HG02884 (cell line): ENCODE data around the gene SP7.
"Not testable (repeated sequence)": the region's sequence is repeated elsewhere in the genome, so short reads cannot be mapped to it uniquely, and the experiment has no call there.

Source experiments
- ATAC-seq: cut with Tn5 transposase; IDR thresholded peaks from one replicate; pipeline ENCODE4 v1.9.1; 2021; ENCODE audit warnings: mild to moderate bottlenecking, moderate library complexity; ENCODE audit not compliant: unreplicated experiment

The SP7 gene

DNA sequence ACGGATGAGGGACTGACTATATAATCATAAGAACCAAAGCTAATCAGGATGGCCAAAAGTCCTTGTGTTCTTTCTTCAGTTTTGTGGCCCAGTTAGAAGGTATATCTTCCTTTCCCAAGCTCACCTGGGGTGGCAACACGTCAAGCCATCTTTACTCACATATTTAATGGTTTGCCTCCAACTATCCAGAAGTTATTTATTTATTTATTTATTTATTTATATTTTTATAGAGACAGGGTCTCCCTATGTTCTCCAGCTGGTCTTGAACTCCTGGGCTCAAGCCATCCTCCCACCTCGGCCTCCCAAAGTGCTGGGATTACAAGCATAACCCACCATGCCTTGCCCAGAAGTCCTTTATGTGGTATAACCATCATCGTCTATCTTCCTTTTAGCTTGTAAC is 11.8 kb upstream of the SP7 start:
- ATAC-seq, result no peak

DNA sequence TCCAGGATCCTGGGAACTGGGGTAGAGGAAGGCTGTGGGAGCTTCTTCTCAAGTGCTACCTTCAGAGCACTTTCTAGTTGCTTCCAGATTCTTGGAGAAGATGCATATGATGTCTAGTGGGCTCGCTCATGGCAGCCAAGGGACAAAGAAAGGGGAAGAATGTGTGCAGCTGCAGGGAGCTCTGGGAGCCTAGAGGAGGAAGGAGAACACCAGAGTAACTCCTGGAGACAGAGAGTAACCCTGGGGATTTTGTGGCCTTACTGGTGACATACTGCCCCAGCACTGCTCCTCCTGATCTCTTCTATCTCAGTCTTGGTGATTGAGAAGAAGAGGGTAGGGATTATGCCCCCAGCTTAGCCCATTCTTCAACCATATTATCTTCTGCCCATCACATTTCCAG is 10.3 kb upstream of the SP7 start:
- ATAC-seq, result no peak

DNA sequence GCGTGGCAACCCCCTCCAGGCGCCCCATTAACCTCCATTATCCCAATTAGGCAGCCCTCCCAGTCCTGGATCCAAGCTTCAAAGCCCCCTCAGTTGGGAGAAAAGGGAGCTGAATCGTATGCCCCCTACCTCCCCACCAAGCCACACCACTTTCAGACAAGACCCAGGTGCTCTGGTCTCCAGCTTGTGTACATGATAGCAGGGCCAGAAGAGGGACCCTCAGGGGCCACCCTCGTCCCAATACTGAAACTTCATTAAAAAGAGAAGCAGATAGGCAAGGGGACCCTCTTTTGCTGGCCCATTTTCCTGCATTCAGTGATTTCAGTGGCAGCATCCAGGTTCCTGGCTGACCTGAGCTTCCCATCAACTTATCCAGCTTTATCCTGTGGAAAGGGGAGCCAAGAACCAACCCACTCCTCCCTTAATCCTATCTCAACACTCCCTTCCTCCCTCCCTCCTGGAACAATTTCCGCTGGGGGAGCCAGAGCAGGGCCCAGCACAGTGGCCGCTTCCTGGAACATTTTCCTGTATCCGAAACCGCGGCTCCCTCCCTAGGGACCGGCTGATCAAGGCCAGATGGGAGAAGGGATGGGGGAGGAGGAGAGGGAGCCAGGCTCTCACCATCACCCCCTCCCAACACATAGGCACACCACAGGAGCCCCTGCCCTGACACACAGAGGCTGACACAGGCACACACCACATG is 9.5 kb upstream of the SP7 start:
- no peak for ATAC-seq

DNA sequence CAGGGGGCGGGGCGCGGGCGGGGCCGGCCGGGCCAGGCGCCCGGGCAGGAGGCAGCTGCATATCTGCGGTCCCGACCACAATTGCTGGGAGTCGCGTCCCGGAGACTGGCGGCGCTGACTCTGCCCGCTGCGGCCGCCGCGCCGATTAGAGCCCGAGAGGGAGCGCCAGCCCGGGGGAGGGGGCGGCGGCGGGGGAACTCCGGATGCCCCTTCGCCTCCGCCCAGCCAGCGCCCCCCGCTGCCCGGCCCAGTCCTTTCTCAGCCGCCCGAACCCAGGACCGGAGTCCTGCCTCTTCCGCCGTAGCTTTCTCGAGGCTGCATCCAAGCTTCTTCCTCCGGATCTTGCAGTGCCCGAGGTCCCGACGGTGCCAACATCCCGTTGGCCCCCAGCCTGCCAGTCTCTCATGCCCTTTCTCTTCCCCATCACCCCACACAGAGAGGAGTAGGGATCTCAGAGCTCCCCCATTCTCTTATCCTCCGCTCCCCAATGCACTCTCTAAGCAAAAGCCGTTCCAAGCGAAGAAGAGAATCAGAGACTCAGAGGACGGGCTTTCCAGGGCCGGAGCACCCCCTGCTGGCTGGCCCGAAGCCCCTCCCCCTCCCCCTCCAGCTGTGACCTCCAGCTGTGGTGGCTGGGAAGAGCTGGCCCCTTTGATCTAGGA is 8.8 kb upstream of the SP7 start:
- ATAC-seq, result peak; percentile 50

DNA sequence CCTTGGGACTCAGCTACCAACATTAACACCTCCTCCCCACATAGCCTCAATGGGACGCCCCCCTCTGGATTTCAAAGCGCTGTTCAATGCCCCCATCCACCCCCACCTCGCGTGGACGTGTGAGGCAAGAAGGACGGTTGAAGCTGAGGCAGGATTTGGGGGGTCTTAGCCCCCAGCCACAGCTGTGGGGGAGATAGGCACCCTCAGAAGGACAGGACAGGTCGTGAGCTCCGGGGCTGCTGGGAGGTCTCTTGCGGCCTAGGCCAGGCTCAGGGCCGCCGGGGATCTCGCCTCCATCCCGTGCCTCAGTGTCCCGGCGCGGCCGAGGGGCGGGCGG is 8.3 kb upstream of the SP7 start:
- no peak for ATAC-seq

DNA sequence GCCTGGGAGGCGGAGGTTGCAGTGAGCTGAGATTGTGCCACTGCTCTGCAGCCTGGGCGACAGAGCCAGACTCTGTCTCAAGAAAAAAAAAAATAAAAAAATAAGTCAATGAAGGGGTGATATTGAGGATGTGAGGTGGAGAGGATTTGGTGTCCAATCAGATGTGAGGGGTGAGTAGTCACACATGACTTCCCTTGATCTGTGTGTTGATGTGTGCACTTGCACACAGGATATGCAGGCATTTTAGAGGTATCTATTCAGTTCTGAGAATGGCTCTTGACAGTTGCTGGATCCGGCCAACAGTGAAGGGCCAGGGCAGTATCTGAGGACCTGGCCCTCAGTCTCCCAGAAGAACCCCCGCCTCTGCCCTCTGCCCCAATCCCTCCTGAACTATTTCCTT is 7.8 kb upstream of the SP7 start:
- no peak for ATAC-seq

DNA sequence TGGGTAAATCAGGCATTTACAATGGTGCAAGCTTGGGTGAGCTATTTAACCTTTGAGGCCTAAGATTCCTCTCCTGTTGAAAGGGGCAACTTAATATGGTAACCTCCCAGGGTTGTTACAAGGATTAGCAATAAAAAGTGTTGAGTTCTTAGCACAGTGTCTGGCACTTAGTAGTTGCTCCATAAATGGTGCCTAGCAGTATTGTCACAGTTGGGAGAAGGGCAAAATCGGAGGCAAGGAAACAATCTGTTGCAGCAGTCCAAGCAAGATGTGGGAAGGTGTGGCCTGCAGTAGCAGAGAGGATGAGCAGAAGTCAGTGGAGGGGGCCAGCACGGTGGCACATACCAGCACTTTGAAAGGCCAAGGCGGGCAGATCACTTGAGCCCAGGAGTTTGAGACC is 7.3 kb upstream of the SP7 start:
- no peak for ATAC-seq

DNA sequence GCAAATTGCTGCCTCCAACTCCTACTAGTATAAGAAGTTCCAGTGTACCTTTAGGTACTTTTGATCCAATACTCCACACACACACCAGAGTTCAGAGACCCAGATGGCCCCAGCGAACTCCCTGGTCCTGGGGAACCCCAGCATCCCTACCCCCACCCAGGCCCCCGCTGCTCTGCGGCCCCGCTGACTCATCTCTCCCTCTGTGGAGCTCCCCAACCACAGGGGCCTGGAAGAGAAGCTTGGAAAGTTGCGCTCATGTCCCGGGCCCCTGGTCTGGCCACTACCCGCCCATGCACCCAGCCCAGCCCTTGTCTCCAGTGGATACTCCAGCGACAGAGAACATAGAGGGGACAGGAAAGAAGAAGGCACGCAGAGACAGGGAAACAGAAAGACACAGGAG is 4.2 kb upstream of the SP7 start:
- no peak for ATAC-seq

DNA sequence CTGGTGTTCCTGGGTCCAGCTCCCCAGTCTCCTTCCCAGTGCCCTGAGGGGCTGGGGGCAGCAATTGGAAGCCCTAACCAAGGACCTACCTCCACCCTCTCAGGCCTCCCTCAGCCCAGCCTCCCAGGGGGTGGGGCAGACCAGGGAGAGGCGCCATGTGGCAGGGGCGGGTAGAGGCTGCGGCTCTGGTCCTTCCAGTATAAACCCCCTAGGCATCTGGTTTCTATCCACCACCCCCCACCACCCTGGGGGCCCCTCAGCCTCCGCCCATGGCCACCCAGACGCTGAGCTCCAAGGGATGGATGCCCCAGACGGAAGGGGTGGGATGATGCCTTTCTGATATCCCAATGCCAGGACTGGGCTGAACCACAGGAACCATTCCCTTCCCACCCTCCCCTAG is 2.8 kb upstream of the SP7 start:
- ATAC-seq, result no peak

DNA sequence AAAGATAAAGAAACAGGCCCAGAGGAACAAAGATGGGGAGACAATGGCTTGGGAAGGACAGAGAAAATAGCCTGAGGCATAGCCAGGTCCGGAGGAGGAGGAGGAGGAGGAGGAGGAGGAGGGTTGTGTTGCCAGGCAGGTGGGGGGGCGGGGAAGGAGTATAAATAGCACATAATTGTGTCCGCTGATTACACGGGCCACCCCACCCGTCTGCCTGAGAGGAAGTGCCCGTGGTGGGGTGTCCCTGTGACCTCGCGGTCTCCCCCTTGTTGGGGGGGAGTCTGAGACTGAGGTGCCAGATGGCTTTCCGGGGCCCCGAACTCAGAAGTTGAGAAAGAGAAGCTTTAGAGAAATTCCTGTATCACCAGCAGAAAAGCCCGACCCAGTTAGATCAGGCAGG is 1.9 kb upstream of the SP7 start:
- ATAC-seq, result no peak

DNA sequence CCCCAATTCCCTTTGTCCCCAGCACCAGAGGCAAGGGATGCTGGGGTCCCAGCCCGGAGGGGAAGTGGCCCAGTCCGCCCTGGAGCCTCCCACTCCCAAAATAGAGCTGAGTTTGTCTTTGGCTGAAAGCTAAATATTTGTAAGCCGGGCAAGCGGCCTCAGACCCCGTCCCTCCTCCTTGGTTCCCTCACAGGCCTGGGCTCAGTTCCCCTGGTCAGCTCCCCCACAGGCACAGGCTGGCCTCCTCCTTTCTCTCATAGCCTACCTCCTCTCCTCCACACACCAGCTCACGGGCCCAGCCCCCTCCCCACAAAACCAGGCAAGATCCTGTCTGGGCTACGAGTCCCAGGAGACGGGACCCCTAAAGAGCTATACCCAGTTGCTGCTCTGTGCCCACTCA is 1.3 kb downstream of the SP7 start:
- no peak for ATAC-seq

DNA sequence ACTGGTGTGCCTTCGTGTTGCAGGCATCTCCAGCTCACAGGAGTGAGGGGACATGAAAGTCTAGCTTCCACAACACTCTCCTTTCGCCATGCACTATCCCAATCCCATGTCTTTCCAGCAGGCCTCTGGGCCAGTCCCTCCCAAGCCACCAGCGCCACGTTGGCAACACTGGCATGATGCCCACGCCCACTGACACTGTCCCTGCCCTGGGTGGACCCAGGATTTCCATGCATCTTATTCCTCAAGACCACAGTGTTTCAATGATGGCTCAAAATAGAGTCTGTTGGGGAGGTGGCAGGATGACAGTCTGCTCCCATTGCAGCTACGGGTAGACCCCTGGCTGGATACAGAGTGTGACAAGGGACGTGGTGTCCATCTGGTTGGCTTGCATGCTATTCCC is 2.3 kb downstream of the SP7 start:
- no peak for ATAC-seq

DNA sequence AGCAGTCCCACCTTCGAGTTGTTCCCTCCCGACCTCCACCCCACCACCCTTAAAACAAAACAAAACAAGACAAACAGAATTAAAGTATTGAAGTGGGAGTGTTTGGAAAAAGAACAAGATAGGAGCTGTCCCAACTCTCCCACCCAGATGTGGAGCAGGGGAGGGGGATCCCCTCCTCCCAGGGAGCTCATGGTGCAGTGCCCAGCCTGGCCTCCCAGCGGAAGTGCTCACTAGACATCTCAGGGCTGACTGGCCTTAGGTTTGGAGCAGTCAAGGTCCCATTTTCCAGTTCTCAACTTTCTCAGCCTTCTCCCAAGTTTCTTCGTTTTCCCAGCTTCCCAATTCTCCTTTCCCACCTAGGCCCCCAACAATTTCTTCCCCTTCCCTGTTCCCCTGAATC is 2.9 kb downstream of the SP7 start:
- no peak for ATAC-seq

DNA sequence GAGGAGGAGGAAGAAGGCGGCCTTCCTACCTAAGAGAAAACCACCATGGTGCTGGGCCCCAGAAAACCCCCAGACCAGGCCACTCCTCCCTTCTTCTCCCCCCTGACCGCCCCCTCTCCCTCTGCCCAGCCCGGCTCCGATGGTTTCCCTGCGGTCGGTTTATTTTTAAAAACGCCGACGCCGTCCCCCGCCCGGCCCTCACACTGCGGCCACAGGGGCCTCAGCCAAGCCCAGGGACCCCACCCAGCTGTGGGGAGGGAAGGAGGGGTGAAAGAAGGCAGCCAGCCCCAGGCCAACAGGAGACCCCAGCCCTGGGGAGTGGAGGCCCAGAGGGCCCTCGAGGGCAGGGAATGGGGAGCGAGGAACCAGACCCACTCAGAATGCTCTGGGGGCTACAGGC is 3.4 kb downstream of the SP7 start:
- no peak for ATAC-seq

DNA sequence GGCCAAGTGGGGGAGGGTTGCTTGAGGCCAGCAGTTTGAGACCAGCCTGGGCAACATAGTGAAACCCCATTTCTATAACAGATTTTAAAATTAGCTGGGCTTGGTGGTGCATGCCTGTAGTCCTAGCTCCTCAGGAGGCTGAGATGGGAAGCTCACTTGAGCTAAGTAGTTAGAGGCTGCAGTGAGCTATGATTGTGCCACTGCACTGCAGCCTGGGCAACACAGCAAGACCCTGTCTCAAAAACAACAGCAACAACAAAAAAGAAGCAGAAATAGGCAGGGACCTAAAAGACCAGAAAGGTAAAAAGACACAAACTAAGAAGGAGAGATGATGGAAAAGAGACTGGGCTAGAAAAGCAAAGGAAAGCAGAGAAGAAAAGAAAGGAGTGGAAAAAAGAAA is 3.8 kb downstream of the SP7 start:
- ATAC-seq, result not testable (repeated sequence)

DNA sequence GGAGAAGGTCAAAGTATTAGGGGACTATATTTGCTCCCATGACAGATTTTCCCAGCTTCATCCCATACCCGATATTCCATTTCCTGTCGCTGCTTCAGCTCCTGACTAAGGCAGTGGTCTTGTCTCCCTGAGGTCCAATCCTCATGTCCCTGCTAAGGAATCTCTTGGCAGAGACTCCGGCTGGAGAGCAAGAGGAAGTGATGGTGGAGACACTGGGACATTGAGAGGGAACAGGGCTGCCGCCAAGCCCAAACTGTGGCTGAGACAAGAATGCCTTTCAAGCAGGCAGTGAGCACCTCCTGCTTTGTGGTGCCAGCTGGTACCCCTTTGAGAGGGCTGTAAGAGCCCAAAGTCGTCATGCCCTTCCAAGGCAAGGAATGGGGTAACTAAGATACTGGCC is 5.5 kb downstream of the SP7 start:
- ATAC-seq, result no peak

DNA sequence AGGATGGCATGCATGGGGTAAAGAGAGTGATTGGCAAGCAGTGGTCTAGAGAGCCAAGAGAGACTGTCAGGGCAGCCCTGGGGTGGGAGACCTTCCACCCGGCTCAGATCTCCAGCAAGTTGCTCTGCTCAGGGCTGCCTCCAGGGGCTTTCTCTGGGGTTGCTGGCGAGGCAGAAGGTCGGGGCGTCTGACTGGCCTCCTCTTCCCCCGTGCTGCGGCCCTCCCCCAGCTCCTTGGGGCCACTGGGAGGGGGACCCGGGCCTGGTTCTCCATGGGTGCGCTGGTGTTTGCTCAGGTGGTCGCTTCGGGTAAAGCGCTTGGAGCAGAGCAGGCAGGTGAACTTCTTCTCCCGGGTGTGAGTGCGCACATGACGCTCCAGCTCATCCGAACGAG is 8.1 kb downstream of the SP7 start:
- no peak for ATAC-seq

DNA sequence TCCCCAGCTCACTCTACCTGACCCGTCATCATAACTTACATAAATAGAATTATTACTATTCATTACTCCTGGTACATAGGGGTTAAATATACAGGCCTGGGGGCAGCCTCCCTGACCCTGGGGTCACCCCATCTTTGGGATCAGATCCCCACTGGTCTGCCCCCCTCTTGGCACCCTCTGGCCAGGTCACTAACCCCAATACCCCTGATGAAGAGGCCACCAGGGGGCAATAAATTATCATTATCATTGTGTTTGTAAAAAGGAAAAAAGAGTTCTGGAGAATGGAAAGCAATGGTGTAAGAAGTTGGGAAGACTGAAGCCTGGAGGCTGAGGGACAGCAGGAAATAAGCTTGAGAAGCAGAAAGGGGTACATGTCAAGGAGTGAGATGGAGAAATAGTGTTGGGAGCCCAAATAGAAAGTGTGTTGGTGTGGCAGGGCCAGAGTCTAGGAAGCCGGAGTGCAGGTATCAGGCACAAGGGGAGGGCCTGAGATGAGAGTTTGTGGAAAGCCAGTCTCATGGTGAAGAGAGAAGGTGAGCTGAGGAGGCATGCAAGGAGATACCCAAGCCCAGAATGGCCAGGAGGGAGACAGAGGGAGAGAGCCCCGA is 8.6 kb downstream of the SP7 start:
- ATAC-seq, result no peak

DNA sequence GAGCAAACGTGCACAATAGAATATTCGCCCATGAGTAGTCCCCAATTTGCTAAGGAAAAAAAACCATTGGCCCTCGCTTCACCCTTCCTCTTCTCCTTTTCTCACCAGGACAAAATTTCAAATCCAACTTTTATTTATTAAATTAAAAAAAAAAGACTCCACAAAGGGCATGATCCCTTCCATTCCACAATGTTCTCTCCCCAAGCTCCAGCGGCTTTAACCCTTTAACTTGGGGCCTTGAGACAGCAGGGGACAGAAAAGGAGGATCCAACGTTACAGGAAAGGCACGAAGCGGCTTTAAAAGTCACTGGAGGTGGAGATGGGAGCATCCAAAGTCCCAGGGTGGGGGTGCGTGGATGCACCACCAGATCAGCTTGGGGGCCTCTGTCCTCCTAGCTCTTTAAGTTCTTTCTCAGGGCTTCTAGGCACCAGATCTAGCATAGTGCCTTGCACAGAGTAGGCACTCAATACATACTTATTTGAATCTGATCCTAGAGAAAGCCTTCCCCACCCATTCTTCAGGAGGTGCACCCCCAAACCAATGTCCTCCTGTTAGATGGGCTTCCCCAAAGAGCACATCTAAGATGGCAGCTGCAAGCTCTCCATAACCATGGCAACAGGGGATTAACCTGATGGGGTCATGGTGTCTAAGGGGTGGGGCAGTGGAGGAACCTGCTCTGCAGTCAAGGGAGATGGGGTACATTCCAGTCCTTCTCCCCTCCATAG is 9.5 kb downstream of the SP7 start:
- no peak for ATAC-seq

DNA sequence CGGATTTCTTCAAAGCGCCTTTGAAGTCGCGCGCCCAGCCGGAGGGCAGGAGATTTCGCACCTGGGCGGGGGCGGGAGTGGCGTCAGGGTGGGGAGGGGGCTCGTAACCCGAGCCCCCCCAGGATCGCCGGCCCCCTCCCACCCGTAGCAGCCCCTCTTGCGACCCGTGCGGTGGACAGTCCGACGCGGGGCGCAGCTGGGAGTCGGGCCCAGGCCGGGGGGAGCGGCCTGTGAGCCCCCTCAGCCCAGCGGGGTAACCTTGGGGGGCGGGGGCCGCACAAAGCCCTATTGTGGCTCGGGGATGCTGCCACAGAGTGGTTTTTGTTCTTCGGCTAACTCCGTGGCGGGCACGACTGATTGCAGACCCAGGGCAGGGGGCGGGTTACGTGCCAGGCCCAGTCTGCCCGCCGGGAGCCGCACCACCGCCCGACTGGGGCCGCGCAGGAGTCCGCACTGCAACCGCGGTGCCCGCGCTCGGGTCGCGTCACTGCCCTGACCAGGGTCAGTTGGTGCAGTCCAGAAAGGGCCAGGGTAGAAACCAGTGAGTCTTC is 10.6 kb downstream of the SP7 start:
- ATAC-seq, result no peak

DNA sequence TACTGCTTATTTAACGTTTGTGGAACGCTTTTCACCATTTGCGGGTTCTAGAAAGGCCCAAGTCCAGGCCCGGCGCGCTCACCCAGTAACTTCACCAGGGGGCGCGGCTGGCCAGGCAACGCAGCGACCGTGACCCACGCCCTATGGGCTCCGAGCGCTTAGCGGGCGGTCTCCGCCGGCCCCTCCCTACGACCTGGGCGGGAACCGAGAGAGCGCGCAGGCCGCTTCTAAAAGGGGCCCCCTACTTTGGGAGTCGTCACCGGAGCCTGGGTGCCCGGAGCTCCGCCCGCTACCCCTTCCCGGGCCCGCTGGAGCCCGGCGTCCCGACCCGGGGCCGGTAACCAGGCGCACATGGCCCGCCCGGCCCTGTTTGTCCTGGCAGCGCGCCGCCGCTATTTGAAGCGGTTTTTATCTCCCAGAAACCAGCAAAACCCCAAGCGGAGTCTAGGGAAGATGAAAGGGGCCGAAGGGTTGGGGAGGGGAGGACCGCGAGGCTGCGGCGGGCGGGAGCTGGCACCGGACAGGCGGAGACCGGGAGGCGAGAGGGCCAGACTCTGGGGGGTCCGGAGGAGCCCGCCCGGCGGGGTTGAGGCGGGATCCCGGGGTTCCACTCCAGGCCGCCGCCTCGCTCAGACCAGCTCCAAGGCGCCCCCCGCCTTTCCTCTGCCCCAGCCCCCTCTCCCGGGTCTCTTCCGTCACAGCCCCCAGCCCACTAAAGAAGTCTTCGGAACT is 11.2 kb downstream of the SP7 start:
- peak; percentile 44 for ATAC-seq
